Esophagus squamous epithelium (tissue), 5 donors: Measurements from ENCODE around the gene PARD3B. TPM values are rescaled to one million over a fixed set of nuclear protein-coding genes. Genes with fewer than 3 reads are reported as not detected.
A peak's percentile ranks its signal among the peaks of the same experiment; 100 is the strongest.

Experiments
- DNase-seq: peaks from one replicate; lab custom pipeline; 2025; lab: John Stamatoyannopoulos, UW
- H3K27ac ChIP-seq, 4 donors: fragments of 200-600 bp; sonication (generic); one replicate each; pipeline ENCODE4 v1.5.1; 2016 to 2019; ENCODE audit warnings: mild to moderate bottlenecking in 1 of 4
- H3K27me3 ChIP-seq, 4 donors: fragments of 200-600 bp; sonication (generic); 1 replicate in 3 of 4; 2 replicates in 1 of 4; pipeline versions ENCODE4 v1.5.1 to v1.6.0; 2017 to 2021; ENCODE audit warnings: antibody characterized with exemption in 1 of 4
- H3K36me3 ChIP-seq, 3 donors: fragments of 200-600 bp; sonication (generic); one replicate each; pipeline ENCODE4 v1.5.1; 2016 to 2019
- H3K4me1 ChIP-seq, 3 donors: fragments of 200-600 bp; sonication (generic); one replicate each; pipeline ENCODE4 v1.5.1; 2017 to 2019
- H3K4me3 ChIP-seq, 4 donors: fragments of 200-600 bp; sonication (generic); 1 replicate in 3 of 4; 2 replicates in 1 of 4; pipeline ENCODE4 v1.5.1; 2016 to 2019; ENCODE audit warnings: mild to moderate bottlenecking in 2 of 4, moderate library complexity in 1 of 4
- H3K9me3 ChIP-seq, 3 donors: fragments of 200-600 bp; sonication (generic); one replicate each; pipeline ENCODE4 v1.5.1; 2016 to 2019
- POLR2A ChIP-seq, 4 donors: fragments of 450-650 bp; IDR thresholded peaks; one replicate each; pipeline ENCODE4 v1.6.1; 2017; ENCODE audit warnings: antibody characterized with exemption in 4 of 4, mild to moderate bottlenecking in 4 of 4, moderate library complexity in 3 of 4
- WGBS, 2 donors: methylation state at CpG; one replicate each; pipeline ENCODE4 v1.1.5; 2018; 5-methylcytosine and 5-hydroxymethylcytosine counted together
- intact Hi-C: fragments of 100-400 bp; cut with DNase I; formaldehyde crosslinking; loops from one replicate; pipeline ENCODE4 v1.15.0; 2022
- total RNA-seq, 4 donors: library from RNA; depleted of rRNA; stranded (reverse); fragments of >200 nt; gene quantifications; one replicate each; pipeline ENCODE4 v1.1.0, GENCODE V29; 2016
- TF ChIP-seq, protein P1 (sequence below), 6 experiments: fragments of 450-650 bp in 4 of 6; fragments of 200-600 bp in 2 of 6; sonication (generic) in 2 of 6; IDR thresholded peaks; one replicate each; pipeline ENCODE4 v1.5.1; 2016 to 2019; ENCODE audit warnings: antibody characterized with exemption in 6 of 6, mild to moderate bottlenecking in 4 of 6, moderate library complexity in 4 of 6
- donor health status: DM: yes; HTN: yes; CAD: no.

Gene PARD3B
- total RNA-seq, 4 donors from 2014 or later: 2.4 to 15.8 (median 4.3) TPM

DNA sequence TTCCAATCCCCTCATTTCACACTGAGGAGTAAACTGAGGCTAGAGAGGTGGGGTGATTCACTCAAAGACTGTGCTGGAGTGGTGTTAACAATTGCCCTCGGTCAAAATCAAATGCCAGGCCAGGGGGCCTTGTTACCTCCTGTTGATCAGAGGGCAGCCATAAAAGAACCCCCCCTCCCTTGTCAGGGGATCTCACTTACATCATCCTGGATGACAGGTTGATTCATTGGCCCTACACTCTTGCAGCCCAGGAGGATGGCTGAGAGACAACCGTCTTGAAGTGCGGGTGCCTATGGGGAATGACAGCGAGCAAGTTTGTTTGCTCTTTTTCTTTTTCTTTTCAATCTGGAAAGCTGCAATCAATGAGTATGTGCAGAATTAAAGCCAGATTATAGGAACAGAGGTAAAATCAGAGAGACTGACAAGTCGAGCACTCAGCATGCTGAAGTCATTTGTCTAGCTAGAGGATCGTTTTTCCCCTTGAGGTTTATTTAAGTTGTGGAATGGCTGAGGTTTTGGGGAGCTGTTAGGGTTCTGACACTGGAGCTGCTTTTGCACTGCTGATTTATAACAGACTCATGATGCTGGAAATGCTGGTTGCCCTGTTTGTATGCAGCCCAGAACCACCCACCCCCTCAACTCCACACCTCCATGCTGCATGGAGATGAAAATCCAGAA is 1110.6 kb downstream of the PARD3B start:
- H3K27ac ChIP-seq: no peak overlapping the region
- no peak for DNase-seq
- H3K4me3 ChIP-seq: no peak overlapping the region
- TF ChIP-seq, protein P1, sequence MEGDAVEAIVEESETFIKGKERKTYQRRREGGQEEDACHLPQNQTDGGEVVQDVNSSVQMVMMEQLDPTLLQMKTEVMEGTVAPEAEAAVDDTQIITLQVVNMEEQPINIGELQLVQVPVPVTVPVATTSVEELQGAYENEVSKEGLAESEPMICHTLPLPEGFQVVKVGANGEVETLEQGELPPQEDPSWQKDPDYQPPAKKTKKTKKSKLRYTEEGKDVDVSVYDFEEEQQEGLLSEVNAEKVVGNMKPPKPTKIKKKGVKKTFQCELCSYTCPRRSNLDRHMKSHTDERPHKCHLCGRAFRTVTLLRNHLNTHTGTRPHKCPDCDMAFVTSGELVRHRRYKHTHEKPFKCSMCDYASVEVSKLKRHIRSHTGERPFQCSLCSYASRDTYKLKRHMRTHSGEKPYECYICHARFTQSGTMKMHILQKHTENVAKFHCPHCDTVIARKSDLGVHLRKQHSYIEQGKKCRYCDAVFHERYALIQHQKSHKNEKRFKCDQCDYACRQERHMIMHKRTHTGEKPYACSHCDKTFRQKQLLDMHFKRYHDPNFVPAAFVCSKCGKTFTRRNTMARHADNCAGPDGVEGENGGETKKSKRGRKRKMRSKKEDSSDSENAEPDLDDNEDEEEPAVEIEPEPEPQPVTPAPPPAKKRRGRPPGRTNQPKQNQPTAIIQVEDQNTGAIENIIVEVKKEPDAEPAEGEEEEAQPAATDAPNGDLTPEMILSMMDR (IDR thresholded peaks at IDR 0.05): no peak
- TF ChIP-seq POLR2A (IDR thresholded peaks at IDR 0.05): no peak
- H3K27me3 ChIP-seq: peaks cover 0 to 17% (median 0%) of the 10 kb centered on the region in 4 donors
- intact Hi-C loops: no loop called here
- H3K9me3 ChIP-seq: no peaks in the 10 kb centered on the region
- H3K36me3 ChIP-seq: no peaks in the 10 kb centered on the region
- 73 to 89% methylated on average over 6 of the region's 6 CpGs for WGBS, 2 donors
- peaks cover 0 to 28% (median 17%) of the 10 kb centered on the region in 3 donors for H3K4me1 ChIP-seq

DNA sequence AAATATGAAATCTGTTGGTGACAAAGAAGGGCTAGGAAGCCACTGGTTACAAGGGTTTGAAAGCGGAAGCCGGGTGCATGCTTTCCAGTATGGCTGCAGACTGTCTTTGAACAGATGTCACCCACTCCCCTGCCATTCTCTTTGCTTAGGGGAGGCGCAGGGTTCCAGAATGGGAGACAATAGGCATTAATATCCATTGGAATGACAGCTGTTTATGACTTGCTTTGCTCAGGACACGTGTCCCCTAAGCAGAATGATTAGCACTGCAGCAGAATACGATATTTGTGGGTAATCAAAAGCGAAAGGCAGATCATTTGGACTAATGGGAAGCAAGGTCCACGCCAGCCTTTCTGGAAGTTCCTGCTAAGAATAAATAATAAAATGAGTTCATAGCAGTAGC is 1111.2 kb downstream of the PARD3B start:
- H3K27ac ChIP-seq: no peak overlapping the region
- WGBS, 2 donors: 76 to 90% methylated on average over 6 to 7 of the region's 7 CpGs
- no peaks in the 10 kb centered on the region for H3K9me3 ChIP-seq
- H3K27me3 ChIP-seq: peaks cover 0 to 13% (median 0%) of the 10 kb centered on the region in 4 donors
- TF ChIP-seq, protein P1 (IDR thresholded peaks at IDR 0.05): no peak
- TF ChIP-seq POLR2A (IDR thresholded peaks at IDR 0.05): no peak
- H3K36me3 ChIP-seq: no peaks in the 10 kb centered on the region
- intact Hi-C loops: no loop called here
- no peak overlapping the region for H3K4me3 ChIP-seq
- peaks cover 0 to 32% (median 20%) of the 10 kb centered on the region in 3 donors for H3K4me1 ChIP-seq
- no peak for DNase-seq

DNA sequence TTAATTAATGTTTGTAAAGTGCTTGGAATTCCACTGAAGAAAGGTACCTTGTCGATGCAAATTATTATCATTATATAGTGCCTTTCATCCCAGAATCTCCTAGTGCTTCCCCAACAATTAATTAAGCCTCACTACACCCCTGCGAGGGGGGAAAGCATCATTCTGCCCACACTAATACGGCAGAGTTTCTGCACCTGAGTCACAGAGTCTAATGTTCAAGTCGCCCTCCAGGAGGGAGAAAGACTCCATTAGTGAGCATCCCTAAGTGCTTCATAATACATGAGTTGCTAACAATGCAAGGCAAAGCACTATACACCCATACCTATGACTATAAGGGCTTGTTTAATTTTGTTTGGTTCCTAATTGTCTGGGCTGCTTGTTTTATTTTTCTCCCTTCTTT is 1111.7 kb downstream of the PARD3B start:
- H3K4me3 ChIP-seq: no peak overlapping the region
- TF ChIP-seq, protein P1 (IDR thresholded peaks at IDR 0.05): no peak
- TF ChIP-seq POLR2A (IDR thresholded peaks at IDR 0.05): no peak
- H3K36me3 ChIP-seq: no peaks in the 10 kb centered on the region
- H3K27ac ChIP-seq: peak overlapping the region in 1 of 4 donors; percentile 22
- no peaks in the 10 kb centered on the region for H3K9me3 ChIP-seq
- DNase-seq: no peak
- WGBS, 2 donors: 59 to 76% methylated on average over 4 of the region's 4 CpGs
- intact Hi-C loops: no loop called here
- H3K27me3 ChIP-seq: peaks cover 0 to 11% (median 0%) of the 10 kb centered on the region in 4 donors
- H3K4me1 ChIP-seq: peaks cover 0 to 32% (median 20%) of the 10 kb centered on the region in 3 donors

DNA sequence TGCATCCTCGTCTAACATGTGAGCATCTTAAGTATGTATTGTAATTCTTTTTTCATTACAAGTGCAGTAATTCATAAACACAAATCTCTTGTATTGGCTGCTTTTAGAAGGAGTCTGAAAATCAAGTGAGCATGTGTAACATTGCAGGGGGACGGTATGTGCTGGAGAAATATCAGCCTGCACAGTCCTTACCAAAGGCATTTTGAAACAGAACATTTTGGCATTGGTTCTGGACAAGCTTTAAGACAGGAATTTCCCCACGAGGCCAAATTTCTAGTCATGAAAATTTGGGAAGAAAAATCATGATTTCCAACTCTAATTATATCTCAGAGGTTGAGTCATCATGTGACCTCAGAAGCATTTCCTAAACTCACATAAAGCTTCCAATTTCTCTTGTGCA is 1112.3 kb downstream of the PARD3B start:
- 42 to 51% methylated on average over 3 of the region's 3 CpGs for WGBS, 2 donors
- DNase-seq: no peak
- intact Hi-C loops: no loop called here
- Histone ChIP-seq H3K9me3 (no peaks in the 10 kb centered on the region), H3K4me3 (no peak overlapping the region), H3K27me3 (peaks cover 0 to 5% (median 0%) of the 10 kb centered on the region in 4 donors), H3K36me3 (no peaks in the 10 kb centered on the region), H3K27ac (peak overlapping the region in 1 of 4 donors; percentile 34), H3K4me1 (peaks cover 0 to 32% (median 20%) of the 10 kb centered on the region in 3 donors)
- no peak for TF ChIP-seq POLR2A (IDR thresholded peaks at IDR 0.05)
- TF ChIP-seq, protein P1 (IDR thresholded peaks at IDR 0.05): no peak

DNA sequence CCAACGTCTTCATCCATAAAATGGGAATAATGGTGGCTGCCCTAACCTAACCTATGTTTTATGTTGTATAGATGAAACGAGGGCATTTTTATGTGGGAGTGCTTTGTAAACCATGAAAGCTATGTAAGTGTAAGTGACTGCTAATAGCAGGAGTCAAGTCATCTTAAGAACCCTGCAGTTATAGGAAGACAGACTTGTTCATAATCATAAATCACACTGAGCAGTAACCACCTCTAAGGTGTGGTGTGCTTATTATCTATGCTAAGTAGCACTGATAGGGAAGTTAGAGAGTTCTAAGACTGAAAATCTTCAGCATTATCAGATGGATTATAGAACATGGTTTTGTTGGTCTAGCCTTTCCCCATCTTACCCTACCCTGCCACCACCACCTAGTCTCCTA is 1112.8 kb downstream of the PARD3B start:
- no peaks in the 10 kb centered on the region for H3K9me3 ChIP-seq
- H3K4me3 ChIP-seq: no peak overlapping the region
- H3K27ac ChIP-seq: peak overlapping the region in 1 of 4 donors; percentile 34
- H3K36me3 ChIP-seq: no peaks in the 10 kb centered on the region
- intact Hi-C loops: no loop called here
- TF ChIP-seq, protein P1 (IDR thresholded peaks at IDR 0.05): no peak
- TF ChIP-seq POLR2A (IDR thresholded peaks at IDR 0.05): no peak
- DNase-seq: no peak
- peaks cover 0 to 32% (median 20%) of the 10 kb centered on the region in 3 donors for H3K4me1 ChIP-seq
- H3K27me3 ChIP-seq: peaks cover 0 to 5% (median 0%) of the 10 kb centered on the region in 4 donors
- 62 to 69% methylated on average over 2 of the region's 2 CpGs for WGBS, 2 donors
